Neural cell (in vitro differentiated cells): ENCODE results near the gene BTRC. TPM values are rescaled to one million over a fixed set of nuclear protein-coding genes. Genes with fewer than 3 reads are reported as not detected.

Experiments used
- H2AFZ ChIP-seq: fragments of 200-600, 300-800 bp; sonication (generic), shearing (Covaris generic); 2 replicates; pipeline ENCODE4 v1.6.0; 2014; ENCODE audit warnings: low read depth, mild to moderate bottlenecking, antibody characterized with exemption, low read length, moderate library complexity
- H3F3A ChIP-seq: fragments of 200-600 bp; shearing (Covaris generic); 2 replicates; pipeline ENCODE4 v1.6.1; 2016; ENCODE audit warnings: mild to moderate bottlenecking, moderate library complexity, mixed read lengths, antibody characterized with exemption, low read length; ENCODE audit not compliant: insufficient read depth, poor library complexity, severe bottlenecking
- H3K27ac ChIP-seq: fragments of 200-600, 300-800 bp; sonication (generic), shearing (Covaris generic); 2 replicates; pipeline ENCODE4 v1.5.1; 2014; ENCODE audit warnings: mild to moderate bottlenecking, low read length, moderate library complexity
- H3K27me3 ChIP-seq: fragments of 300-800, 200-600 bp; sonication (generic), shearing (Covaris generic); 2 replicates; pipeline ENCODE4 v1.6.0; 2014; ENCODE audit warnings: mild to moderate bottlenecking, low read depth, low read length, moderate library complexity; ENCODE audit not compliant: insufficient read depth
- H3K36me3 ChIP-seq: fragments of 300-800, 200-600 bp; sonication (generic), shearing (Covaris generic); 2 replicates; pipeline ENCODE4 v1.5.1; 2014; ENCODE audit warnings: mild to moderate bottlenecking, antibody characterized with exemption, low read length, moderate library complexity; ENCODE audit not compliant: insufficient read depth
- H3K4me2 ChIP-seq: fragments of 300-800, 200-600 bp; sonication (generic), shearing (Covaris generic); 2 replicates; pipeline ENCODE4 v1.6.0; 2014; ENCODE audit warnings: mild to moderate bottlenecking, low read length
- H3K4me3 ChIP-seq: fragments of 300-800, 200-600 bp; sonication (generic), shearing (Covaris generic); 2 replicates; pipeline ENCODE4 v1.5.1; 2014; ENCODE audit warnings: mild to moderate bottlenecking, low read length, moderate library complexity
- H3K79me2 ChIP-seq: fragments of 200-600 bp; shearing (Covaris generic); replicated peaks from 2 replicates; pipeline ENCODE4 v1.6.0; 2014; ENCODE audit warnings: mild to moderate bottlenecking, low read length, moderate library complexity; ENCODE audit not compliant: insufficient read depth
- H3K9ac ChIP-seq: fragments of 300-800, 200-600 bp; sonication (generic), shearing (Covaris generic); 2 replicates; pipeline ENCODE4 v1.6.1; 2016; ENCODE audit warnings: mild to moderate bottlenecking, low read length, mixed read lengths
- H3K9me2 ChIP-seq: fragments of 200-600 bp; shearing (Covaris generic); 2 replicates; pipeline ENCODE4 v1.6.1; 2016; ENCODE audit warnings: mild to moderate bottlenecking, low read length, mixed read lengths; ENCODE audit not compliant: insufficient read depth
- H3K9me3 ChIP-seq: fragments of 200-600, 300-800 bp; sonication (generic), shearing (Covaris generic); 2 replicates; pipeline ENCODE4 v1.6.1; 2016; ENCODE audit warnings: mild to moderate bottlenecking, mixed run types, low read length, moderate library complexity, mixed read lengths
- H4K20me1 ChIP-seq: fragments of 200-600 bp; shearing (Covaris generic); 2 replicates; pipeline ENCODE4 v1.6.1; 2016; ENCODE audit warnings: mild to moderate bottlenecking, mixed run types; ENCODE audit not compliant: insufficient read depth
- CTCF ChIP-seq: fragments of 450-650 bp; IDR thresholded peaks from 2 replicates; pipeline ENCODE4 v1.5.1; 2014; ENCODE audit warnings: antibody characterized with exemption, mild to moderate bottlenecking, moderate library complexity; ENCODE audit not compliant: poor library complexity, severe bottlenecking
- EP300 ChIP-seq: fragments of 450-650 bp; conservative IDR thresholded peaks from 2 replicates; pipeline ENCODE4 v1.6.1; 2014; ENCODE audit warnings: antibody characterized with exemption, mild to moderate bottlenecking, moderate library complexity; ENCODE audit not compliant: poor library complexity, severe bottlenecking
- EZH2 ChIP-seq: fragments of 200-600, 300-800 bp; shearing (Covaris generic), sonication (generic); IDR thresholded peaks from 2 replicates; pipeline ENCODE4 v1.6.1; 2014; ENCODE audit warnings: antibody characterized with exemption, low read length, borderline replicate concordance, mild to moderate bottlenecking; ENCODE audit not compliant: insufficient read depth, poor library complexity, severe bottlenecking
- MXI1 ChIP-seq: fragments of 450-650 bp; conservative IDR thresholded peaks from 2 replicates; pipeline ENCODE4 v1.6.1; 2014; ENCODE audit warnings: antibody characterized with exemption, mild to moderate bottlenecking; ENCODE audit not compliant: poor library complexity, severe bottlenecking
- POLR2AphosphoS5 ChIP-seq: IDR thresholded peaks from 2 replicates; pipeline ENCODE4 v1.6.1; 2012
- RAD21 ChIP-seq: fragments of 450-650 bp; conservative IDR thresholded peaks from 2 replicates; pipeline ENCODE4 v1.6.1; 2014; ENCODE audit warnings: antibody characterized with exemption, mild to moderate bottlenecking, moderate library complexity
- REST ChIP-seq: IDR thresholded peaks from 2 replicates; pipeline ENCODE4 v1.6.1; 2012; ENCODE audit warnings: borderline replicate concordance
- SMC3 ChIP-seq: fragments of 450-650 bp; conservative IDR thresholded peaks from 2 replicates; pipeline ENCODE4 v1.6.1; 2014; ENCODE audit warnings: antibody characterized with exemption, mild to moderate bottlenecking, moderate library complexity; ENCODE audit not compliant: poor library complexity
- TAF1 ChIP-seq: IDR thresholded peaks from 2 replicates; pipeline ENCODE4 v1.6.1; 2012; ENCODE audit warnings: low read depth
- polyA plus RNA-seq: library from polyadenylated mRNA; depleted of rRNA; stranded (reverse); fragments of >200 nt; gene quantifications from 2 replicates; pipeline ENCODE4 v1.2.3, GENCODE V29; 2014

Gene BTRC
- polyA plus RNA-seq, 1 donor from 2014 or later, result 32.6 TPM

- Histone ChIP-seq H3K27ac (no peak overlapping the region), H3K9me2 (no peaks in the 10 kb centered on the region), H3K9ac (no peak overlapping the region), H3K9me3 (no peaks in the 10 kb centered on the region), H3F3A (peaks cover 5% of the 10 kb centered on the region), H3K27me3 (no peaks in the 10 kb centered on the region), H3K4me2 (no peak overlapping the region), H2AFZ (no peak overlapping the region), H3K4me3 (no peak overlapping the region), H3K79me2 (no peaks in the 10 kb centered on the region), H3K36me3 (no peaks in the 10 kb centered on the region), H4K20me1 (no peaks in the 10 kb centered on the region)
- no peak for TF ChIP-seq RAD21
These were observed 114.2 kb downstream of the BTRC start for GRCh38 chr10:101468159-101468558.

GRCh38 chr10:101476383-101476782, 122.4 kb downstream of the BTRC start:
- H3K27me3 ChIP-seq, result no peaks in the 10 kb centered on the region
- H3K9me3 ChIP-seq, result no peaks in the 10 kb centered on the region
- no peak overlapping the region for H3K4me2 ChIP-seq
- no peak overlapping the region for H3K9ac ChIP-seq
- H3K27ac ChIP-seq, result no peak overlapping the region
- no peak overlapping the region for H2AFZ ChIP-seq
- no peaks in the 10 kb centered on the region for H4K20me1 ChIP-seq
- peaks cover 7% of the 10 kb centered on the region for H3K36me3 ChIP-seq
- TF ChIP-seq EZH2 (no peak), TAF1 (no peak), POLR2AphosphoS5 (no peak), CTCF (no peak), RAD21 (no peak), SMC3 (no peak)
- H3K9me2 ChIP-seq, result no peaks in the 10 kb centered on the region
- H3F3A ChIP-seq, result no peaks in the 10 kb centered on the region
- no peak overlapping the region for H3K4me3 ChIP-seq
- H3K79me2 ChIP-seq, result no peaks in the 10 kb centered on the region

GRCh38 chr10:101478956-101479355, 125.0 kb downstream of the BTRC start:
- no peaks in the 10 kb centered on the region for H3K9me2 ChIP-seq
- H3K4me2 ChIP-seq, result no peak overlapping the region
- H3K27ac ChIP-seq, result no peak overlapping the region
- H3K4me3 ChIP-seq, result no peak overlapping the region
- H3F3A ChIP-seq, result no peaks in the 10 kb centered on the region
- H3K9me3 ChIP-seq, result no peaks in the 10 kb centered on the region
- H2AFZ ChIP-seq, result no peak overlapping the region
- H3K36me3 ChIP-seq, result peaks cover 7% of the 10 kb centered on the region
- TF ChIP-seq REST (no peak), RAD21 (no peak), CTCF (no peak), EZH2 (no peak), TAF1 (no peak), POLR2AphosphoS5 (no peak), EP300 (no peak), MXI1 (no peak), SMC3 (no peak)
- H3K27me3 ChIP-seq, result no peaks in the 10 kb centered on the region
- H3K79me2 ChIP-seq, result no peaks in the 10 kb centered on the region
- H3K9ac ChIP-seq, result no peak overlapping the region
- H4K20me1 ChIP-seq, result no peaks in the 10 kb centered on the region
